Measurements from ENCODE around the gene ARFGEF3. TPM values are rescaled to one million over a fixed set of nuclear protein-coding genes. Genes with fewer than 3 reads are reported as not detected.

Gene ARFGEF3
- total and polyA plus RNA-seq, 2 donors (not counting 1 experiment from before 2014, with no cell fraction given), result under 0.01 to 0.14 TPM

GRCh38 chr6:138377844-138378243 lies 216.1 kb downstream of the ARFGEF3 start, which contains the start of gene SMIM28:
TSS of gene SMIM28 (plus strand) at chr6:138377905. CDS start at chr6:138378073, 168 bp downstream.
- no peaks in the 10 kb centered on the region for H3K9me3 ChIP-seq (ENCODE audit: control insufficient read depth, insufficient read depth, low read depth, low read length)
- no peak within 1 kb of the TSS for H3K4me2 ChIP-seq (ENCODE audit: extremely low read depth, insufficient read depth, low read length)
- H3K27me3 ChIP-seq (ENCODE audit: control insufficient read depth, insufficient read depth, low read length), result no peaks in the 10 kb centered on the region
- H3K27ac ChIP-seq (ENCODE audit: insufficient read depth, low read length), result no peak within 1 kb of the TSS
- TF ChIP-seq CTCF (conservative IDR thresholded peaks at IDR 0.05 in 1 of 2, IDR thresholded peaks at IDR 0.05 in 1 of 2; ENCODE audit: low read depth in 1 of 2, low read length in 2 of 2), result no peak
- no peak for TF ChIP-seq EZH2 (IDR thresholded peaks at IDR 0.05; ENCODE audit: low read length, missing control alignments)
- no peaks in the 10 kb centered on the region for H3K36me3 ChIP-seq (ENCODE audit: control insufficient read depth, insufficient read depth, low read length)
- H2AFZ ChIP-seq (ENCODE audit: low read length), result no peak within 1 kb of the TSS
- H3K4me1 ChIP-seq (ENCODE audit: control insufficient read depth, extremely low read depth, insufficient read depth, low read length), result no peaks in the 10 kb centered on the region
- no peaks in the 10 kb centered on the region for H4K20me1 ChIP-seq (ENCODE audit: control insufficient read depth, extremely low read depth, insufficient read depth, low read length)
- no peak for DNase-seq (ENCODE audit: low read depth in 2 of 2)
- no peaks in the 10 kb centered on the region for H3K79me2 ChIP-seq (ENCODE audit: control insufficient read depth, insufficient read depth, low read length)
- H3K4me3 ChIP-seq (replicated peaks in 1 of 4; ENCODE audit: control extremely low read depth in 1 of 4, insufficient read depth in 1 of 4, low read depth in 3 of 4, low read length in 4 of 4), result no peak within 1 kb of the TSS
- no peak within 1 kb of the TSS for H3K9ac ChIP-seq (ENCODE audit: insufficient read depth, low read length)

GRCh38 chr6:138378463-138378862 lies 216.7 kb downstream of the ARFGEF3 start:
- TF ChIP-seq CTCF (conservative IDR thresholded peaks at IDR 0.05 in 1 of 2, IDR thresholded peaks at IDR 0.05 in 1 of 2; ENCODE audit: low read depth in 1 of 2, low read length in 2 of 2) (no peak), EZH2 (IDR thresholded peaks at IDR 0.05; ENCODE audit: low read length, missing control alignments) (no peak)
- H3K36me3 ChIP-seq (ENCODE audit: control insufficient read depth, insufficient read depth, low read length), result no peaks in the 10 kb centered on the region
- H3K79me2 ChIP-seq (ENCODE audit: control insufficient read depth, insufficient read depth, low read length), result no peaks in the 10 kb centered on the region
- no peaks in the 10 kb centered on the region for H3K9me3 ChIP-seq (ENCODE audit: control insufficient read depth, insufficient read depth, low read depth, low read length)
- DNase-seq (ENCODE audit: low read depth in 2 of 2), result no peak
- no peaks in the 10 kb centered on the region for H3K4me1 ChIP-seq (ENCODE audit: control insufficient read depth, extremely low read depth, insufficient read depth, low read length)
- H3K4me3 ChIP-seq (replicated peaks in 1 of 4; ENCODE audit: control extremely low read depth in 1 of 4, insufficient read depth in 1 of 4, low read depth in 3 of 4, low read length in 4 of 4), result no peak overlapping the region
- no peaks in the 10 kb centered on the region for H4K20me1 ChIP-seq (ENCODE audit: control insufficient read depth, extremely low read depth, insufficient read depth, low read length)
- no peak overlapping the region for H3K9ac ChIP-seq (ENCODE audit: insufficient read depth, low read length)
- no peak overlapping the region for H3K4me2 ChIP-seq (ENCODE audit: extremely low read depth, insufficient read depth, low read length)
- no peak overlapping the region for H3K27ac ChIP-seq (ENCODE audit: insufficient read depth, low read length)
- H2AFZ ChIP-seq (ENCODE audit: low read length), result no peak overlapping the region
- H3K27me3 ChIP-seq (ENCODE audit: control insufficient read depth, insufficient read depth, low read length), result no peaks in the 10 kb centered on the region

GRCh38 chr6:138382498-138383265 lies 220.9 kb downstream of the ARFGEF3 start:
- Histone ChIP-seq H2AFZ (ENCODE audit: low read length) (no peak overlapping the region), H3K4me2 (ENCODE audit: extremely low read depth, insufficient read depth, low read length) (no peak overlapping the region), H3K27ac (ENCODE audit: insufficient read depth, low read length) (no peak overlapping the region), H3K9me3 (ENCODE audit: control insufficient read depth, insufficient read depth, low read depth, low read length) (no peaks in the 10 kb centered on the region), H3K4me3 (replicated peaks in 1 of 4; ENCODE audit: control extremely low read depth in 1 of 4, insufficient read depth in 1 of 4, low read depth in 3 of 4, low read length in 4 of 4) (no peak overlapping the region), H3K4me1 (ENCODE audit: control insufficient read depth, extremely low read depth, insufficient read depth, low read length) (no peaks in the 10 kb centered on the region), H3K79me2 (ENCODE audit: control insufficient read depth, insufficient read depth, low read length) (no peaks in the 10 kb centered on the region), H3K36me3 (ENCODE audit: control insufficient read depth, insufficient read depth, low read length) (no peaks in the 10 kb centered on the region), H3K9ac (ENCODE audit: insufficient read depth, low read length) (no peak overlapping the region), H3K27me3 (ENCODE audit: control insufficient read depth, insufficient read depth, low read length) (no peaks in the 10 kb centered on the region), H4K20me1 (ENCODE audit: control insufficient read depth, extremely low read depth, insufficient read depth, low read length) (no peaks in the 10 kb centered on the region)
- no peak for TF ChIP-seq CTCF (conservative IDR thresholded peaks at IDR 0.05 in 1 of 2, IDR thresholded peaks at IDR 0.05 in 1 of 2; ENCODE audit: low read depth in 1 of 2, low read length in 2 of 2)
- no peak for TF ChIP-seq EZH2 (IDR thresholded peaks at IDR 0.05; ENCODE audit: low read length, missing control alignments)
- no peak for DNase-seq (ENCODE audit: low read depth in 2 of 2)
